Thyroid gland (tissue), 4 donors: Measurements from ENCODE around the gene TSPAN16.

Experiments used
- CTCF ChIP-seq, 6 experiments: fragments of 200-600 bp in 3 of 6; fragments of 450-650 bp in 3 of 6; sonication (generic) in 3 of 6; IDR thresholded peaks; one replicate each; pipeline ENCODE4 v1.5.1; 2016 to 2019; ENCODE audit warnings: antibody characterized with exemption in 6 of 6, mild to moderate bottlenecking in 2 of 6, inconsistent platforms in 1 of 6, moderate library complexity in 1 of 6
- POLR2A ChIP-seq, 2 donors: fragments of 450-650 bp; IDR thresholded peaks; one replicate each; pipeline ENCODE4 v1.6.1; 2017; ENCODE audit warnings: antibody characterized with exemption in 2 of 2, mild to moderate bottlenecking in 2 of 2, moderate library complexity in 1 of 2

- TF ChIP-seq CTCF (IDR thresholded peaks at IDR 0.05): no peak
- no peak for TF ChIP-seq POLR2A (IDR thresholded peaks at IDR 0.05)
Observed at GRCh38 chr19:11345122-11345803, 49.3 kb downstream of the TSPAN16 start.
